NK-92 treated with Interleukin-12 subunit alpha and Interleukin-12 subunit beta, amount 100 ng/mL, for 24 hours (cell line): Measurements from ENCODE around the gene FGF12.

Experiments
- DNase-seq: peaks from one replicate; lab custom pipeline; 2025; lab: John Stamatoyannopoulos, UW

FGF12 gene

DNA sequence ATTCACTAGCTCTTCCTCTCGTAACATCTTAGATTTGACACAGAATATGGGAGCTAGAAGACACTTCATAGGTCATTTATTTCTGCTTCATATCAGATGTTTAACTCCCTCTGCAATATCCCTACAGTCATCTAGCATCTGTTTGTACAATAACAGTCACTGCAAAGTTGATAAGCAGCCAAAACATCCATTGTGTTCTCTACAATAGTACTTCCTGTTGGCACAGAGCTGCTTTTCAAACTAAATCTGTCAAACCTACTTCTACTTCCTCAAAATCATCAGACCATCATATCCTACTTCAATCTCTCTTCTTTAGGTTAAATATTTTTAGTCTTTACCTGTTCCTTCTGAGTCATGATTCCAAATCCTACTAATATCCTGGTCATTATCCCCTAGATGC lies 233.2 kb downstream of the FGF12 start:
- no peak for DNase-seq

DNA sequence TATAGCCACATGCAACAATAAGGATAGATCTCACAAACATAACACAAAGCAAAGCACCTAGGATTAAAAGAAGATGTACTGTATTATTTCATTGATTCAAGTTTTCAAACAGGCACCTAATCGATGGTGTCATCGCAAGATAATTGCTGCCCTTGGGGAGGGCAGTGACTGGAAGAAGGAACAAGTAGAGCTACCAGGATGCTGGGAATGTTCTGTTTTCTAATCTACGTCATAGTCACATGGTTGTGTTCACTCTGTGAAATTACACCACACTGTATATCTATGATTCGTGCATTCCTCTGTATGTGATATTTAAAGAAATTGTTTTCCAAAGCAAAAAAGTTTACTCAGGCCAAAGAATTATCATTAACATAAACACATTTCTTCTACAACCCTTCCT lies 236.6 kb downstream of the FGF12 start:
- no peak for DNase-seq

DNA sequence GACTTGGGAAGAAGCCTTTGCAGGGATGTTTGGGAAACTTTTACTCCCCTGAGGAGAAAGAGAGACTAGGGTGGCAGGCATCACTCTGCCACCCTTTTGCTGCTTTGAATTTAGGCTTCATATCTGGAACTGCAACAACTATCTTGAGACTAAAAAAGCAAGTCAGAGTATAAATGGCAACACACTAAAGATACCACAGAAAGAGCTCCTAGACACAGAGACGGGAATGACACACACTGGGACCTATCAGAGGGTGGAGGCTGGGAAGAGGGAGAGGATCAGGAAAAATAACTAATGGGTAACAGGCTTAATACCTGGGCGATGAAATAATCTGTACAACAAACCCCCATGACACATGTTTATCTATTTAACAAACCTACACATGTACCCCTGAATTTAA lies 237.8 kb downstream of the FGF12 start:
- no peak for DNase-seq

DNA sequence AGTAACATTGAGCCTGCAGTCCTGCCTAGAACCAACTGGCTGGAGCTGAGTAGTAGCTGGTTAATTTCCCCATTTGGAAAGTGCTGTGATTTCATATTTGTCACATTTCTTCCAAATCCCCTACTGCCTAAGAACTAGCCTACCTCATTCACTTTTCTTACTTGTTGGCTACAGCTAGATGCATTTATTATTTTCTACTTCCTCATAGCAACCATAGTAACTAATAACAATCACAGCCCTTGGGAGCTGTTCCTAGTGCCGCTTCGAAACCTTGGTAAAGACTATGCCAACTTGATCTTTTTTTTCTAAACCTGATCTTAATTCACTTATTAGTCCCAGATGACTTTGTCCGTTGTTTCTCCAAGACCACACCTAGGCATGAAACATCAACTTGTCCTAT lies 240.3 kb downstream of the FGF12 start:
- no peak for DNase-seq

DNA sequence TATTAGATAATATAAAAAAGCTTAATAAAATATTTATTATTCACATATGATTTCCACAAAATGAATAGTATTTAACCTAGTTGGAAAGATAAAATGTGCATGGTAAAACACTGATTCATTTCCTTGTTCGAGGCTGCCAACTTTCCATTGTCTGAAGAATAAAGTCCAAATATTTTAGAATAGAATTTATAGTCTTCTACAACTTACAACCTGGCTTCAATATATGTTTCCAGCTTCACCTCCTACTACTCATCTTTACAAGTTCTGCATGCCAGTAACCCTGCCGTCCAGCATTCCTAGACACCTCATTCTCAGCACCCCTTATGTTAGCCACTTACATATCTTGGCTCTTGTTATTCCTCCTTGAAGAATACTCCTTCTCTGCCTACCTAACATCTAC lies 244.5 kb downstream of the FGF12 start:
- no peak for DNase-seq

DNA sequence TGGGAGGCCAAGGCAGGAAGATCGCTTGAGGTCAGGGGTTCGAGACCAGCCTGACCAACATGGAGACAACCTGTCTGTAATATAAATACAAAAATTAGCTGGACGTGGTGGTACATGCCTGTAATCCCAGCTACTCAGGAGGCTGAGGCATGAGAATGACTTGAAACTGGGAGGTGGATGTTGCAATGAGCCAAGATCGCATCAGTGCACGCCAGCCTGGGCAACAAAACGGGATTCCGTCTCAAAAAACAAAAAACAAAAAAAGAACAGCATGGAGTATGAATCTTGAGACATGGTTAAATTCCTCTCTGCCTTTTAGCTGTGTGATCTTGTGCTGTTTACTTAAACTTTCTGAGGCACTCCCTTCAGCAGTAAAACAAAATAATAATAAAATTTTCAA lies 244.9 kb downstream of the FGF12 start:
- DNase-seq, result no peak

DNA sequence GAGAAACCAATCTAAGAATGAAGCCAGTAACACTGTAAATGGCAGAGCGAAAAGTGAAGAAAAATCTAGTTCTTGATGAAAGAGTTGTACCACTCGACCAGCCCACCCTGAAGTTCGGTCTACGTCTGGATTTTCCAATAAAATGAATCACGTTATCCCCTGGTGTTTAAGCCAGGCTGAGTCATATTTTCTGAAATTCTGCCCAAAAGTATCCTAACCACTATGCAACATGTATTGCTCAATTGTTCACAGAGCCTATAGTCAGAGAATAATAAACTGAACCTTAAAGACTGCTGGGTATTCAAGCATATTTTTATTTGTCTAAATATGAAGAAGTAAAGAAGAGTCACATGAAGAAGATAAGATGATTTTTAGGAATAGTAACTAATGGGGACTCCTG lies 245.7 kb downstream of the FGF12 start:
- no peak for DNase-seq

DNA sequence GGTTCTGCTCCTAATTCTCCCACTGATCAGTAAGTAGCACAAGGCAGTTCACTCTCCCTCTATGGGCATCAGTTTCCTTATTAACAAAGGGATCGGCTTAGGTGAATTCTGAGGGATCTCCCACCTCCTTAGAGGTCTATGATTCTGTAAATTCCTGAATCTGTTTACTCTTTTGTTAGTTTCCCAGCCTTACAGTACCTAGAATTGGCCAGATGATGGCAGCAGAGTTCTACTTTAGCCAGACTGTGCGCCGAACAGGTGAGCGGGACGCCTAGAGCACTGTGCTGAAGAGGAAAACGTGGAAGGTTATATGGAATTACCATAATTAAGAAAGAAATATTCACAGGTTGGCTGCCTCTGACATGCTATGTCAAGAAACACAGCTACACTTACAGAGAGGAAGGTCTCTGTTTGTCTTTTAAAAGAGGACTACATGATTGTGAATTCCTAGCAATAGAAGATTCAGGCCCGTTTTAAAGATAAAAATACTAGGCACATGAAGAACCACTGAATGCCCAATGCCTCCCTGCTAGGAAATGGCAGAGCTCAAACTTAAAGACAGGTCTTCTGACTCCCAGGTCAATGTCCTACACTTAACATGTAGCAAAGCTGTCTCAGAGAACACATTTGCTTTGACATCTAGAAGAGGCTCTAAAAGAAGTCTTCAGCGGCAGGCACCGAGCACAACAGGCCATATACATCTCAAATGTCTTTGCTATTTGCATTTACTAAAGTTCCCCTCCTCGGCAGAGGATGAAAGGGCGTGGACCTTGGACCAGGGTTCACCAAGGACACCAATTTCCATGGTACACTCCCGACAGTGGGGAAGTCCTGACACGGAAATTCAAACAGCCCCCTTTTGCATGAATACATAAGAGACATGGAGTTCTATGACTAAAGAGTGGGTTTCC lies 259.9 kb downstream of the FGF12 start:
- peak; percentile 20 for DNase-seq

DNA sequence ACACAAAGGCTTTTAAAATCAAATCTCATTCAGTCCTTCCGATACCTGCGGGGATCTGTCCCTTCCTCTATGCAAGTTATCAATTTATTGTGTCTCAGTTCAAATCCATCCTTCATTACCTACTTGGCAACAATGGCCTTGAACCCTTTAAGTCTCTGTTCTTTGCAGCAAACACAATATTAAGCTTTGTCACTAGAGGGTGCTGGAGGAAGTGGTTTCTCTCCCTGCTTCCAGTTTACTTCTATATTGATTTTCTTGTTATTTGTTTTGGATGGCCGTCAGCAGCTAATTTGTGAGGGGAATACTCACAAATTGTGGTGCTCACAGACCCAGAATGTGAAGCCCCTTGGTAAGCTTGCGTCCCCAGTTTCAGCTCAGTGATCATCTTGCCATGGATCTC lies 278.3 kb downstream of the FGF12 start:
- no peak for DNase-seq

DNA sequence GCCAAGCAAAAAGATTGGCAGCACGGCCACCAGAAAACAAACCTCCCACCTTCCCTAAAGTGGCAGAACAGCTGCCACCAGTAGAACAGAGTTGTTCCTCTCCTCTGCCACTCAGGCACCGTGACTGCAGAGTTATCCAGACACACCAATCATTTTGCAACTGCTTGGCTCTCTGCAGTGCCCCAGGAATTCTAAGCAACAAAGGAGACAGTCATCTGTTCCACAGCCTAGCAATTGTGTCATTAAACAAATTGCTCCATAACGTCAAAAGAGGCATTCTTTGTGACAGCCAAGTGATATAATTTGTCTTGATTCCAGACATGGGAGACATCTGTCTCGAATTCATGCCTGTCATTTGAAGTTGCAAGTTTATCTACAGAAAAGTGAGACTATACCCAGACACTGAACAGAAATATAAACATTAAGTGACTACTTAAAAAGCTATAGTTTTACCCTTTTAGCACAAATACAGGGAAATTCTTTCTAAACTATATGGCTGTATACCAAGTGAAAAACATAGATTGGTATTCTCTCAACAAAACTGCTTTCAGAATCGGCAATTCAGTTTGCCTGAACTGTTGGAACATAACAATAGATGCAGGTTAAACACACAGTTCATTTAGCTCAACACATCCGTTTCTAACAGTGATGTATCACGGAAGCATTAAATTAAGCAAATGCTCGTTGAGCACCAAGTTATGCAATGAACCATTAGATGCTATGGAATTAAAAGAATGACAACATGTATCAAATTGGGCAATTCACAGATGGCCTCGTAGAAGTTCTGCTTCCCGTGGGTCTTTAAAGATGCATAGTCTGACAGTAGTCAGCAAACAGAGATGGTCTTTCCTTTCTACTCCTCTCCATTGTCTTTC lies 281.3 kb downstream of the FGF12 start:
- no peak for DNase-seq

DNA sequence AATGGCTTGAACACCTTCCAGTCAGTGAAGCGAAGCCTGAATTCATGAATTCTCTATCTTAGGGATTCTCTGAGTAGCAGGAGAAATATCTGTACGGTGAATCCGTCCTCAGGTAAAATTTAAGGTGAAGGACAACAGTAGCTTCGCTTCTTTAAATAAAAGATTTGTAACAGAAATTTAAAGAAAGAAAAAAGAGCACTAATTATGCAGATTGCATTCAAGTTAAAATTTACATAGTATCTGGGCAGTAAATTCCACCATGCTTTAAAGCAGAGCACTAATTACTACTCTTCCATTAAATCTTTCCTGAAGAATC lies 282.6 kb downstream of the FGF12 start:
- DNase-seq, result no peak

DNA sequence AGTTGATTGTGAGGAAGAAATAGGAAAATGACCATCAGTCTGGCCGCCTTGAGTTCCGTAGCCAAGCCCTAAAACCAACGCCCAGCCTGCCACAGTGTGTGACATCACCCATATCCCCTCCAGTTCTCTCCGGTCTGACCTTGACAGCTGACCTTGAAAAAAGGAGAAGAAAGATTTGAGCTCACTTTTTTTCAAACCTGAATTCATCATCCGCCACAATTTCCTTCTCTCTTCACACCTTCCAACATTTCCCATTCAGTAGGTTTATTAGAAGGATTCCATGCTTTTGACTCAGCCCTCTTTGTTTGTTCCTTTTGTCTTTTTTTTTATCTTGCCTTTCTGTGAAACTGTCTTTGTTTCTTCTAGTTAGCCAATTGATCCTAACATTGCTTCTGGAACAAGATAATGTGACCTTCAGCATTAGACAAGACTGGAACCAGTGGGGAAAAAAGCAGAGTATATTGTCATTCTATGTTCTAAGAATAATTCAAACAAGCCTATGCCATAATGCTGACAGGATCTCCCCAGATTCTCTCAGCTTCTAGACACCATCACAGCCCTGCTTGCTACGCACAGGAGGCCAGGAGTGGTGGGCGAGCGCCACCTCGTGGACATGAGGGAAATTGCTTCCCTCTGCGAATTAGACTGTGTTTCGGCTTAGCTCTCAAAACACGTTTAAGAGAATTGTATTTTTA lies 283.1 kb downstream of the FGF12 start:
- DNase-seq, result peak; percentile 27

DNA sequence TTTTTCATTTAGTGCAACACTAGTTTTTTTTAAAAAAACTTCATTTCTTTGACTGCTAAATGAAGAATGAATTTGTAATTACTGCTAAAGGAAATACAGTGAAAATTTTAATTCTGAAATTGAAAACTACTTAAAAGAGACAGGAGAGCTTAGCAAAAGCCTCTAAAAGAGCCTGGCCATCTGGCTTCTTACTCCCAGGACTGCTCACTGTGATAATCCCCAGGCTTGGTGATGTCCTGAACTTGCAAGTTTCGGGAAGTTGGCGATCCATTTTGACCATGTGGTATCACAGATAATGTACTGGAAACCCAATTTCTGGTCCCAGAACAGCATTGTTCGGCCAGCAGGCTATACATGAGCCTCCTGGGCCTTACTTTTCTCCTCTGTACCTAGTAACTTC lies 292.1 kb downstream of the FGF12 start:
- no peak for DNase-seq

DNA sequence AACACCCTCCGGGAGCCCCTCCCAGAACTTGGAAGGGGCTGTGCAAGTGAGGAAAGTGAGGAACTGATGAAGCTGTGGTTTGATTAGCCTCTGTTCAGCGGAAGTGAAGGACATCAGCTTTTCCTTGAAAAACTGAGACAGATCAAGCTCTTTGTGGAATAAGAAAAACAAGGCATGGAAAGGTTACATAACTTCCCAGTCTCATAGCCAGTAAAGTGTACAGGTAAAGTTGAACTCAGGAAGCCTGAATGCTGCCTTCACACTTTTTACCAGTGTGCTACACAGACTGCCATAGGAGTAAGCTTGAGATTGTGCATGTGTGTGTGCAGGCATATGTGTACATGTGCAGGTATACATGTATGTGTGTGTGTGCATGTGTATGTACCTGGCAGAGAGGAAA lies 293.2 kb downstream of the FGF12 start:
- no peak for DNase-seq

DNA sequence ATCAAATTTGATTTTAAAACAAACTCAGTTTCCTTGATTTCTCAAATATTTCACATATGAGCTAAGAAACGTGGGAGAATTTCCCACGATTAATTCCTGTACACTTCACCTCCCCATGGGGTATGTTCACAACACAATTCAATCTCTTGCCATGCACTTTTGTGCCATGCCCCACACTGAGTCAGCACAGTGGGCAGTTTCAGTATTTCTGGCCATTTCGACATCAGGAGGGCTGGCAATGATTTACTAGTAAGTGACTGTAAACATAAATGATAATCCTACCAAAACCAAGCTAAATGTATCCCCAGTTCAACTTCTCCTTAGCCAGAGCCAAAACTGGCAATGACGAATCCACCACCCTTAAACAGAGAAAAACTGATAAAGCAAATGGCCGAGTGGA lies 293.6 kb downstream of the FGF12 start:
- DNase-seq, result no peak

DNA sequence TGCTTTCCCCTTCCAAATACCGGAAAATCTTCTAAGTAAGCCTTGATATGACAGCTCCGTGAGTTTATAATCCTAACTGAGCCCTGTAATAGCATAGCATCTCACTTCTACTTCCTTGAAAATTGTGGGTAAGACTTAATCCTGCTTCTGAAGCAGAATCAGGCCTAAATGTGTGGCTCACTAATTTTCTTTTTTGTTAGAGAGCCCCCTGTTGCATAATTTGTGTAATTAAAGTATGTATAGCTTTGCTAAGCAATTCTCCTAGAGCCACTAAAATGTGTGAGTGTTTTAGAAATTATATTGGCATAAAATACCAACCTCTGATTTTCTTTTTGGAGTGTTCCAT lies 304.4 kb downstream of the FGF12 start:
- DNase-seq, result no peak

DNA sequence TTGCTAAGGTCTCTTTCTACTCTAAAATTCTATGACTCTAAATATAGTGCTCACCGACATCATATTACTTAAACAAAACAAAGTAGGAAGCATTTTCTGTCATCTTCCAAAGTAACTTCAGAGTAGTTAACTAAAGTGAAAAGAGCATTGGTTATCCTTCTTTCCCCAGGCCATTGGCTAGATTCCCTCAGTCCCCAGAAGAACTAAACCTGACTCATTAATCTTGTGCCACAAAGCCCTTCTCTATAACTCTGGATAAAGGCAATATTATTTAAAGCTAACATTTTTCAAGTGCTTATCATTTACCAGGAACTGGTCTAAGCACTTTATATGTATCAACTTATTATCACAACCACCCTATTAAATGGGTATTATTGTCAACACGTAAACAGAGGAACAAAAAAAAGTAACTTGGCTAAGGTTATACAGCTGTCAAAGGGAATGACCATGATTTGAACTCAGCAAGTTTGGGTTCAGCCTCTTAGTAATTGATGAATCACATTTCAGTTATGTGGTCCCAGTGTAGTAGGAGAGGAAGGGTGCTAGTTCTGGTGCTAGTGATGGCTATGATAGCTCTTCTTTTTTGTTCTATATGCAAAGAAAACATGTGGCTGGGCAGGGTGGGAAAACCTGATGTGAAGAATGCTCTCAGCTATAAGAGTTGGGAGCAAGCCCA lies 304.9 kb downstream of the FGF12 start:
- no peak for DNase-seq

DNA sequence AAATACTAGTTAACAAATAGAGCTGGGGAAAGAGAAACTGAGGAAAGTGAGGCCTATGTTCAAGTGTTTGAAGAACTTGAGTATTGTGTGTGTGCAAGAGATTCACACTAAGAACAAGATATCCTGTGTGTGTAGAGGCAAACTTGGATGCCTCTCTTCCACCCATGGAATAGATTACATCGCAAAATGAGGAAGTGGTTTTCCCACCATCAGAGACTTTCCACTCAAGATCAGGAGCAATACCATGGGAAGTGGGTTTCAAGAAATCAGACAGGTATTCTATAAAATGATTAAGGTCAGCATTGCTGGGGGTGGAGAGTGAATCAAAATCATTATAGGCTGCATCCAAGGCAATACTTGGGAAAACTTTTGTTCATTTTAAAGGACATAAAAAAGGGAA lies 308.0 kb downstream of the FGF12 start:
- DNase-seq, result no peak

DNA sequence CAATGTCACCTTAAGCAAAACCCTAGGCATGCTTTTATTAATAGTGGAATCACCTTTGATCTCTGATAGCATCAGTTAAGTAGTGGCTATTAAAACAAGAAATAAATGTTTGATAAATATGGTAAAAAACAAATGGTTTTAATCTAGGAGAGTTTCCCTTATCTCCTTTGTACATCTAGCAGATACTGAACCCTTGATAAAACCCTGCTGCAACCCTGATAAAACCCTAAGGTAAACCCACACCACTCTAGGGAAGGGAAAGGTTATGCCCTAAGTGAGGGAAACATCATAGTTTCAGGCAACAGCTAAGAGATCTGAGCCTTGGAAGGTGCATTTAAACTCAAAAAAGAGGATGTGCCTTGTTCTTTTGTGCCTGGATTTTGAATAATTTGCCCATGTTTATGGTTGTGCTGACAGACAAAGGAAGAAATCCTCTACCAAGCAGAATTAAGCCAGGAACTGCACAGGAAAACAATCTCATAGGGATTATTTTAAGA lies 309.7 kb downstream of the FGF12 start:
- no peak for DNase-seq

DNA sequence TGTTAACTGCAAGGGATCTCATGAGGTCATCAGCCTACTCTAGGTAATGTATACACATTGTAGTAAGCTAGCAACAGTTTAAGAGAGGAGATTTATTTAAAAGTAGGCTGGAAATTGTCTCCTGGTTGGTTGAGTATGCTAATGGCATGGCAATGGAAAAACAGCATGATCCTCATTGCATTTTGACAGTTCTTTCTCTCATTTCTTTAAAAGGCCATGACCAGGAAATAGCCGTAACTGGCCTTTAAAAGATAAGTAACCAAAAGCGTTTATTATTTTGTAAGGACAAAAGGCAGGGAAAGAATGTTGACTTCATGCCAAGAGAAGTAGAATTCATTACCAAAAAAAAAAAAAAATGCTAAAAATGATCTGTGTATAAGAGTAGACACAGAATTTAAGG lies 310.3 kb downstream of the FGF12 start:
- DNase-seq, result no peak

DNA sequence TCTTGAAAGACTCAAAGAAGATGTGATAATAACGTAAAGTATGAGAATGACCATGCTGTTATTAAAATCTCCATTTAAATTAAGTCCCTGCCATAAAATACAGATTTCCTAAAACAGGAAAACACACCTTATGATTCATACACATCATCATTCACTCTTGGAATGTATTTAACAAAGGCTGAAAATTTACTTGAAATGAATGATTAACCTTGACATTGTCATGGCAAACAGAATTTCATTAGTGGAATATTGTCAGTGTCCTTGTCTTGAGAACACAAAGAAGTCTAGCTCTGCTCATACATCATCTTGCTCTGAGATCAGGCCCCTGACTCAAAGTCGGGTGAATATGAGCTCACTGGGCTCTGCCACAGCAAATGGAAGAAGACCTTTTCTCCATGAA lies 313.9 kb downstream of the FGF12 start:
- DNase-seq, result no peak

DNA sequence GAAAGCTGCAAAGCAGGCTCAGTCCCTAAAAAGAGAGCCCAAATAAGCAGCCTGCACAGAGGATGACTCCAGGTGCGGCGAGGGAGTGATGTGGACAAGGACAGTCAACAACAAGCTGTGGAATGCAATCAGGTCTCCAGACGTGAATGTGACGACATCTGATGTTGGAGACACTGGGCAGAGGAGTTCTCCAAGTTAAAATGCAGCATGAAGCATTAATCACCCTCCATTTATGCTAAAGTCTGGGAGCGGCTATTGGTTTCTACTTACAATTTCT lies 316.7 kb downstream of the FGF12 start:
- no peak for DNase-seq
